SK-N-SH (cell line): ENCODE results near the gene HNRNPUL1. TPM values are rescaled to one million over a fixed set of nuclear protein-coding genes. Genes with fewer than 3 reads are reported as not detected.

ENCODE experiments used
- CTCF ChIA-PET: fragments of 300-600, 350-600 bp; formaldehyde crosslinking; extraction: SDS; loops from one replicate; lab custom pipeline; 2021; lab: Yijun Ruan, JAX
- POLR2A ChIA-PET: fragments of 350-600 bp; sonication (Branson Sonifier 250); formaldehyde crosslinking; extraction: SDS; loops from one replicate; lab custom pipeline; 2020; ENCODE audit warnings: antibody characterized with exemption, inconsistent platforms; lab: Yijun Ruan, JAX
- DNase-seq: peaks from one replicate; pipeline ENCODE4 v3.0.0; 2012
- H2AFZ ChIP-seq: fragments of 200-600 bp; sonication (generic); 2 replicates; pipeline ENCODE4 v1.8.1; 2016; ENCODE audit warnings: antibody characterized with exemption, mild to moderate bottlenecking, low read depth
- H3F3A ChIP-seq: fragments of 200-600 bp; sonication (generic); replicated peaks from 2 replicates; pipeline ENCODE3; 2016; ENCODE audit warnings: antibody characterized with exemption, mild to moderate bottlenecking; ENCODE audit not compliant: insufficient read depth
- H3K27ac ChIP-seq, 2 experiments: fragments of 200-500 bp in 1 of 2; fragments of 200-600 bp in 1 of 2; sonication (Bioruptor generic) in 1 of 2; sonication (generic), shearing (Covaris generic) in 1 of 2; 2 replicates each; pipeline versions ENCODE4 v1.5.1 to v1.6.1; 2014 to 2016; ENCODE audit warnings: low read depth in 2 of 2, inconsistent platforms in 1 of 2, low read length in 1 of 2, mild to moderate bottlenecking in 1 of 2, mixed read lengths in 1 of 2
- H3K27me3 ChIP-seq: fragments of 200-600 bp; sonication (generic), shearing (Covaris generic); 2 replicates; pipeline ENCODE4 v1.6.1; 2016; ENCODE audit warnings: mixed run types; ENCODE audit not compliant: insufficient read depth
- H3K36me3 ChIP-seq, 2 experiments: fragments of 200-500 bp in 1 of 2; fragments of 200-600 bp in 1 of 2; sonication (Bioruptor generic) in 1 of 2; sonication (generic) in 1 of 2; replicated peaks in 1 of 2; 2 replicates each; pipeline versions ENCODE3 to v1.5.1; 2014 to 2016; ENCODE audit warnings: low read length in 1 of 2, mild to moderate bottlenecking in 1 of 2; ENCODE audit not compliant: insufficient read depth in 2 of 2, control insufficient read depth in 1 of 2
- H3K4me1 ChIP-seq, 2 experiments: fragments of 200-500 bp in 1 of 2; fragments of 200-600 bp in 1 of 2; sonication (Bioruptor generic) in 1 of 2; sonication (generic), shearing (Covaris generic) in 1 of 2; 2 replicates each; pipeline versions ENCODE4 v1.5.1 to v1.6.1; 2014 to 2016; ENCODE audit warnings: low read depth in 1 of 2, low read length in 1 of 2, mixed run types in 1 of 2; ENCODE audit not compliant: insufficient read depth in 2 of 2, control insufficient read depth in 1 of 2
- H3K4me2 ChIP-seq: fragments of 200-600 bp; sonication (generic), shearing (Covaris generic); 2 replicates; pipeline ENCODE4 v1.6.1; 2017; ENCODE audit warnings: mixed run types
- H3K4me3 ChIP-seq, 2 experiments: fragments of 200-500 bp in 1 of 2; fragments of 200-600 bp in 1 of 2; sonication (Bioruptor generic) in 1 of 2; sonication (generic), shearing (Covaris generic) in 1 of 2; 2 replicates each; pipeline versions ENCODE4 v1.5.1 to v1.8.1; 2014 to 2016; ENCODE audit warnings: low read depth in 2 of 2, inconsistent platforms in 1 of 2, low read length in 1 of 2, mild to moderate bottlenecking in 1 of 2, mixed read lengths in 1 of 2, moderate library complexity in 1 of 2
- H3K79me2 ChIP-seq: fragments of 200-600 bp; sonication (generic); 2 replicates; pipeline ENCODE4 v1.8.1; 2017; ENCODE audit warnings: mild to moderate bottlenecking; ENCODE audit not compliant: insufficient read depth
- H3K9ac ChIP-seq: fragments of 200-600 bp; sonication (generic); 2 replicates; pipeline ENCODE4 v1.6.1; 2017; ENCODE audit warnings: mixed run types
- H3K9me2 ChIP-seq: fragments of 200-600 bp; sonication (generic); 2 replicates; pipeline ENCODE4 v1.6.1; 2017; ENCODE audit warnings: mixed run types
- H3K9me3 ChIP-seq: fragments of 200-600 bp; sonication (generic); 2 replicates; pipeline ENCODE4 v1.6.1; 2017; ENCODE audit warnings: mixed run types, mild to moderate bottlenecking, moderate library complexity
- H4K20me1 ChIP-seq: fragments of 200-600 bp; sonication (generic); 2 replicates; pipeline ENCODE4 v1.6.1; 2017; ENCODE audit warnings: mild to moderate bottlenecking, mixed run types; ENCODE audit not compliant: insufficient read depth
- FOXM1 ChIP-seq: IDR thresholded peaks from 2 replicates; pipeline ENCODE4 v1.4.0; 2012; ENCODE audit warnings: low read depth, mild to moderate bottlenecking
- GATA2 ChIP-seq: sonication (generic); formaldehyde crosslinking; IDR thresholded peaks from 2 replicates; pipeline ENCODE4 v1.5.0; 2020; ENCODE audit warnings: mild to moderate bottlenecking, missing genetic modification reagents
- JUND ChIP-seq: IDR thresholded peaks from 2 replicates; pipeline ENCODE4 v1.4.0; 2012
- NRF1 ChIP-seq: IDR thresholded peaks from 2 replicates; pipeline ENCODE4 v1.6.1; 2012; ENCODE audit warnings: low read depth, mild to moderate bottlenecking, low read length
- RCOR1 ChIP-seq: fragments of 150-350 bp; IDR thresholded peaks from 2 replicates; pipeline ENCODE4 v1.6.1; 2017; ENCODE audit warnings: antibody characterized with exemption, low read length
- RFX5 ChIP-seq: IDR thresholded peaks from 2 replicates; pipeline ENCODE4 v1.6.1; 2012; ENCODE audit warnings: mild to moderate bottlenecking, improper control_type of control experiment, low read length
- RXRA ChIP-seq: IDR thresholded peaks from 2 replicates; pipeline ENCODE4 v1.4.0; 2012; ENCODE audit warnings: low read depth, mild to moderate bottlenecking, borderline replicate concordance
- SMC3 ChIP-seq: IDR thresholded peaks from 2 replicates; pipeline ENCODE4 v1.6.1; 2012; ENCODE audit warnings: low read depth, low read length, improper control_type of control experiment
- TAF1 ChIP-seq: IDR thresholded peaks from 2 replicates; pipeline ENCODE4 v1.6.1; 2012; ENCODE audit warnings: low read depth, mild to moderate bottlenecking, low read length, moderate library complexity, borderline replicate concordance
- TCF12 ChIP-seq: IDR thresholded peaks from 2 replicates; pipeline ENCODE4 v1.4.0; 2012
- TEAD4 ChIP-seq: IDR thresholded peaks from 2 replicates; pipeline ENCODE4 v1.4.0; 2012; ENCODE audit warnings: mild to moderate bottlenecking, borderline replicate concordance; ENCODE audit not compliant: insufficient read depth
- WGBS: methylation state at CpG from one replicate; pipeline ENCODE4 v1.1.6; 2017; ENCODE audit warnings: low lambda C conversion rate; 5-methylcytosine and 5-hydroxymethylcytosine counted together
- polyA plus RNA-seq, 3 experiments: library from polyadenylated mRNA; depleted of rRNA; stranded (reverse); fragments of >200 nt; gene quantifications; 2 replicates each; pipeline ENCODE4 v1.2.3, GENCODE V29; 2012
- TF ChIP-seq, protein P1 (sequence below): IDR thresholded peaks from 2 replicates; pipeline ENCODE4 v1.4.0; 2012; ENCODE audit warnings: low read depth
- TF ChIP-seq, protein P2 (sequence below): fragments of 200-600 bp; sonication (generic); IDR thresholded peaks from 2 replicates; pipeline ENCODE4 v1.6.1; 2017; ENCODE audit warnings: antibody characterized with exemption, mild to moderate bottlenecking, moderate library complexity
- TF ChIP-seq, protein P3 (sequence below): IDR thresholded peaks from 2 replicates; pipeline ENCODE4 v1.4.0; 2012; ENCODE audit warnings: low read depth, borderline replicate concordance
- TF ChIP-seq, protein P4 (sequence below): IDR thresholded peaks from 2 replicates; pipeline ENCODE4; 2012
- TF ChIP-seq, protein P5 (sequence below): fragments of 150-350 bp; IDR thresholded peaks from 2 replicates; pipeline ENCODE4 v1.6.1; 2016; ENCODE audit warnings: mild to moderate bottlenecking, low read depth, low read length
- TF ChIP-seq, protein P6 (sequence below): IDR thresholded peaks from 2 replicates; pipeline ENCODE4 v1.6.1; 2012; ENCODE audit warnings: mild to moderate bottlenecking, low read depth, low read length, moderate library complexity

The HNRNPUL1 gene
- polyA plus RNA-seq, 1 of the 3 experiments (the other 2 are of a cell fraction): 41.5 TPM

DNA sequence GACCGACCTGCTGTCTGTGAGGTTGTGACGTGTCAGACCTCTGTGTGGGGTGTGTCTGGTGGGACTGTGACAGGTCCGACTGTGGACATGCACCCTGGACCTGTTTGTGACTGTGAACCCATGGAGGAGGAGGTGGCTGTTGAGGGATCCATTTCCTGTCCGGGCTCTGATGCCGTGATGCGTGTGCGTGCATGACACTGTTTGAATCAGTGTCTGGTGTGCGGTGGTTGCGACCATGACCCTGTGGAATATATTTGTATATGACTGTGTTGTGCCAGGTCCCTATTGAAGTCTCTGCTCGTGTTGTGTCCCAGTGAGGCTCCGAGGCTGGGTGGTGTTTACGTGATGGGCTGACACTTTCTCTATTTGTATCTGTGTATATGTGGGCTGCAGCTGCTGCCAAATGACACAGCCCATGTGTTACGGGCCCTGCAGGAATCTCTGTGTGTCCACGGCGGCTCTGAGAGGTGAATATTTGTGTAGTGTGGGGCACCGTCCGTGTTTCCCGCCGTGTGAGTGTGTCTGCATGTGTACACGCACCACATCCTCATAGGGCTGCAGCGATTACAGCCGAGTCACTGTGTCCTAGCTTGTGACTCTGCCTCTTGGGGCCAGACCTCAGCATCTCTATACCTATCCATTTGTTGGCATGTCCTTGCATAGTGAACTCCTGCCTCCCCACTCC is 64.1 kb downstream of the HNRNPUL1 start:
- DNase-seq: no peak
- H3K27me3 ChIP-seq: no peaks in the 10 kb centered on the region
- H3K4me3 ChIP-seq: no peak overlapping the region
- H3K9me3 ChIP-seq: no peaks in the 10 kb centered on the region
- ChIA-PET POLR2A (no interaction called here), CTCF (interaction anchor here (0.7 to 1.4 kb wide), 3 partner anchors 20 to 700 kb away, joined by 3 to 5 read pairs (median 5); no protein-coding TSS in a partner anchor)
- no peak for TF ChIP-seq TAF1
- TF ChIP-seq, protein P1, sequence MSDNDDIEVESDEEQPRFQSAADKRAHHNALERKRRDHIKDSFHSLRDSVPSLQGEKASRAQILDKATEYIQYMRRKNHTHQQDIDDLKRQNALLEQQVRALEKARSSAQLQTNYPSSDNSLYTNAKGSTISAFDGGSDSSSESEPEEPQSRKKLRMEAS: no peak
- TF ChIP-seq, protein P2, sequence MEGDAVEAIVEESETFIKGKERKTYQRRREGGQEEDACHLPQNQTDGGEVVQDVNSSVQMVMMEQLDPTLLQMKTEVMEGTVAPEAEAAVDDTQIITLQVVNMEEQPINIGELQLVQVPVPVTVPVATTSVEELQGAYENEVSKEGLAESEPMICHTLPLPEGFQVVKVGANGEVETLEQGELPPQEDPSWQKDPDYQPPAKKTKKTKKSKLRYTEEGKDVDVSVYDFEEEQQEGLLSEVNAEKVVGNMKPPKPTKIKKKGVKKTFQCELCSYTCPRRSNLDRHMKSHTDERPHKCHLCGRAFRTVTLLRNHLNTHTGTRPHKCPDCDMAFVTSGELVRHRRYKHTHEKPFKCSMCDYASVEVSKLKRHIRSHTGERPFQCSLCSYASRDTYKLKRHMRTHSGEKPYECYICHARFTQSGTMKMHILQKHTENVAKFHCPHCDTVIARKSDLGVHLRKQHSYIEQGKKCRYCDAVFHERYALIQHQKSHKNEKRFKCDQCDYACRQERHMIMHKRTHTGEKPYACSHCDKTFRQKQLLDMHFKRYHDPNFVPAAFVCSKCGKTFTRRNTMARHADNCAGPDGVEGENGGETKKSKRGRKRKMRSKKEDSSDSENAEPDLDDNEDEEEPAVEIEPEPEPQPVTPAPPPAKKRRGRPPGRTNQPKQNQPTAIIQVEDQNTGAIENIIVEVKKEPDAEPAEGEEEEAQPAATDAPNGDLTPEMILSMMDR: no peak
- TF ChIP-seq RXRA: no peak
- TF ChIP-seq RFX5: no peak
- TF ChIP-seq, protein P3, sequence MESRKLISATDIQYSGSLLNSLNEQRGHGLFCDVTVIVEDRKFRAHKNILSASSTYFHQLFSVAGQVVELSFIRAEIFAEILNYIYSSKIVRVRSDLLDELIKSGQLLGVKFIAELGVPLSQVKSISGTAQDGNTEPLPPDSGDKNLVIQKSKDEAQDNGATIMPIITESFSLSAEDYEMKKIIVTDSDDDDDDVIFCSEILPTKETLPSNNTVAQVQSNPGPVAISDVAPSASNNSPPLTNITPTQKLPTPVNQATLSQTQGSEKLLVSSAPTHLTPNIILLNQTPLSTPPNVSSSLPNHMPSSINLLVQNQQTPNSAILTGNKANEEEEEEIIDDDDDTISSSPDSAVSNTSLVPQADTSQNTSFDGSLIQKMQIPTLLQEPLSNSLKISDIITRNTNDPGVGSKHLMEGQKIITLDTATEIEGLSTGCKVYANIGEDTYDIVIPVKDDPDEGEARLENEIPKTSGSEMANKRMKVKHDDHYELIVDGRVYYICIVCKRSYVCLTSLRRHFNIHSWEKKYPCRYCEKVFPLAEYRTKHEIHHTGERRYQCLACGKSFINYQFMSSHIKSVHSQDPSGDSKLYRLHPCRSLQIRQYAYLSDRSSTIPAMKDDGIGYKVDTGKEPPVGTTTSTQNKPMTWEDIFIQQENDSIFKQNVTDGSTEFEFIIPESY: no peak
- TF ChIP-seq, protein P4, sequence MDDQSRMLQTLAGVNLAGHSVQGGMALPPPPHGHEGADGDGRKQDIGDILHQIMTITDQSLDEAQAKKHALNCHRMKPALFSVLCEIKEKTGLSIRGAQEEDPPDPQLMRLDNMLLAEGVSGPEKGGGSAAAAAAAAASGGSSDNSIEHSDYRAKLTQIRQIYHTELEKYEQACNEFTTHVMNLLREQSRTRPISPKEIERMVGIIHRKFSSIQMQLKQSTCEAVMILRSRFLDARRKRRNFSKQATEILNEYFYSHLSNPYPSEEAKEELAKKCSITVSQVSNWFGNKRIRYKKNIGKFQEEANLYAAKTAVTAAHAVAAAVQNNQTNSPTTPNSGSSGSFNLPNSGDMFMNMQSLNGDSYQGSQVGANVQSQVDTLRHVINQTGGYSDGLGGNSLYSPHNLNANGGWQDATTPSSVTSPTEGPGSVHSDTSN: no peak
- TF ChIP-seq JUND: no peak
- no peak for TF ChIP-seq RCOR1
- TF ChIP-seq, protein P5, sequence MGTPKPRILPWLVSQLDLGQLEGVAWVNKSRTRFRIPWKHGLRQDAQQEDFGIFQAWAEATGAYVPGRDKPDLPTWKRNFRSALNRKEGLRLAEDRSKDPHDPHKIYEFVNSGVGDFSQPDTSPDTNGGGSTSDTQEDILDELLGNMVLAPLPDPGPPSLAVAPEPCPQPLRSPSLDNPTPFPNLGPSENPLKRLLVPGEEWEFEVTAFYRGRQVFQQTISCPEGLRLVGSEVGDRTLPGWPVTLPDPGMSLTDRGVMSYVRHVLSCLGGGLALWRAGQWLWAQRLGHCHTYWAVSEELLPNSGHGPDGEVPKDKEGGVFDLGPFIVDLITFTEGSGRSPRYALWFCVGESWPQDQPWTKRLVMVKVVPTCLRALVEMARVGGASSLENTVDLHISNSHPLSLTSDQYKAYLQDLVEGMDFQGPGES: no peak
- TF ChIP-seq TCF12: no peak
- TF ChIP-seq SMC3: no peak
- no peak for TF ChIP-seq TEAD4
- TF ChIP-seq, protein P6, sequence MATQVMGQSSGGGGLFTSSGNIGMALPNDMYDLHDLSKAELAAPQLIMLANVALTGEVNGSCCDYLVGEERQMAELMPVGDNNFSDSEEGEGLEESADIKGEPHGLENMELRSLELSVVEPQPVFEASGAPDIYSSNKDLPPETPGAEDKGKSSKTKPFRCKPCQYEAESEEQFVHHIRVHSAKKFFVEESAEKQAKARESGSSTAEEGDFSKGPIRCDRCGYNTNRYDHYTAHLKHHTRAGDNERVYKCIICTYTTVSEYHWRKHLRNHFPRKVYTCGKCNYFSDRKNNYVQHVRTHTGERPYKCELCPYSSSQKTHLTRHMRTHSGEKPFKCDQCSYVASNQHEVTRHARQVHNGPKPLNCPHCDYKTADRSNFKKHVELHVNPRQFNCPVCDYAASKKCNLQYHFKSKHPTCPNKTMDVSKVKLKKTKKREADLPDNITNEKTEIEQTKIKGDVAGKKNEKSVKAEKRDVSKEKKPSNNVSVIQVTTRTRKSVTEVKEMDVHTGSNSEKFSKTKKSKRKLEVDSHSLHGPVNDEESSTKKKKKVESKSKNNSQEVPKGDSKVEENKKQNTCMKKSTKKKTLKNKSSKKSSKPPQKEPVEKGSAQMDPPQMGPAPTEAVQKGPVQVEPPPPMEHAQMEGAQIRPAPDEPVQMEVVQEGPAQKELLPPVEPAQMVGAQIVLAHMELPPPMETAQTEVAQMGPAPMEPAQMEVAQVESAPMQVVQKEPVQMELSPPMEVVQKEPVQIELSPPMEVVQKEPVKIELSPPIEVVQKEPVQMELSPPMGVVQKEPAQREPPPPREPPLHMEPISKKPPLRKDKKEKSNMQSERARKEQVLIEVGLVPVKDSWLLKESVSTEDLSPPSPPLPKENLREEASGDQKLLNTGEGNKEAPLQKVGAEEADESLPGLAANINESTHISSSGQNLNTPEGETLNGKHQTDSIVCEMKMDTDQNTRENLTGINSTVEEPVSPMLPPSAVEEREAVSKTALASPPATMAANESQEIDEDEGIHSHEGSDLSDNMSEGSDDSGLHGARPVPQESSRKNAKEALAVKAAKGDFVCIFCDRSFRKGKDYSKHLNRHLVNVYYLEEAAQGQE: no peak
- no peak for TF ChIP-seq FOXM1
- TF ChIP-seq NRF1: no peak
- TF ChIP-seq GATA2 (CRISPR knock-in tag): no peak
- H2AFZ ChIP-seq: no peak overlapping the region
- H3K4me1 ChIP-seq: peaks cover 32 to 39% of the 10 kb centered on the region in 2 experiments
- peak overlapping the region; percentile 82; the same call in 1 of the 2 replicates for H3K4me2 ChIP-seq
- peaks cover 56% of the 10 kb centered on the region for H3K79me2 ChIP-seq
- 89% methylated on average over 14 of the region's 22 CpGs for WGBS
- H3K9ac ChIP-seq: no peak overlapping the region
- no peaks in the 10 kb centered on the region for H3K9me2 ChIP-seq
- H3K36me3 ChIP-seq: peaks cover 6 to 24% of the 10 kb centered on the region in 2 experiments
- peak overlapping the region in 1 of 2 experiments; percentile 100; a peak in 1 of 4 replicates for H3K27ac ChIP-seq
- H4K20me1 ChIP-seq: peaks cover 8% of the 10 kb centered on the region
- peaks cover 74% of the 10 kb centered on the region for H3F3A ChIP-seq
